KMS-11 (cell line): ENCODE data around the gene POLD1.
"Not testable (repeated sequence)": the region's sequence is repeated elsewhere in the genome, so short reads cannot be mapped to it uniquely, and the experiment has no call there.

Source experiments
- H2AFZ ChIP-seq: fragments of 200-600 bp; sonication (generic); 2 replicates; pipeline ENCODE4 v1.6.1; 2016; ENCODE audit warnings: antibody characterized with exemption, mixed run types, low read depth
- H3K27ac ChIP-seq: fragments of 200-600 bp; sonication (generic); 2 replicates; pipeline ENCODE4 v1.6.1; 2016; ENCODE audit warnings: mild to moderate bottlenecking, mixed run types
- H3K27me3 ChIP-seq: fragments of 200-600 bp; sonication (generic); 2 replicates; pipeline ENCODE4 v1.6.1; 2017; ENCODE audit warnings: mild to moderate bottlenecking, low read depth, mixed run types, moderate library complexity; ENCODE audit not compliant: insufficient read depth
- H3K36me3 ChIP-seq: fragments of 200-600 bp; sonication (generic); 2 replicates; pipeline ENCODE4 v1.6.1; 2017; ENCODE audit warnings: mild to moderate bottlenecking, mixed run types; ENCODE audit not compliant: insufficient read depth
- H3K4me1 ChIP-seq: fragments of 200-600 bp; sonication (generic); 2 replicates; pipeline ENCODE4 v1.6.1; 2016; ENCODE audit warnings: mild to moderate bottlenecking, low read depth, mixed run types; ENCODE audit not compliant: poor library complexity, severe bottlenecking
- H3K4me2 ChIP-seq: fragments of 200-600 bp; sonication (generic); 2 replicates; pipeline ENCODE4 v1.7.0; 2016; ENCODE audit warnings: mild to moderate bottlenecking, mixed run types
- H3K4me3 ChIP-seq: fragments of 200-600 bp; sonication (generic); IDR thresholded peaks from 2 replicates; pipeline ENCODE4 v1.6.1; 2017; ENCODE audit warnings: low read depth, low read length, mixed read lengths; ENCODE audit not compliant: insufficient read depth
- H3K79me2 ChIP-seq: fragments of 200-600 bp; sonication (generic); 2 replicates; pipeline ENCODE4 v1.6.1; 2016; ENCODE audit warnings: low read depth, mixed run types; ENCODE audit not compliant: insufficient read depth
- H3K9ac ChIP-seq: fragments of 200-600 bp; sonication (generic); 2 replicates; pipeline ENCODE4 v1.6.1; 2016; ENCODE audit warnings: mild to moderate bottlenecking, mixed run types
- H4K20me1 ChIP-seq: fragments of 200-600 bp; sonication (generic); 2 replicates; pipeline ENCODE4 v1.6.1; 2016; ENCODE audit warnings: mild to moderate bottlenecking, mixed run types; ENCODE audit not compliant: insufficient read depth
- CTCF ChIP-seq: fragments of 200-600 bp; sonication (generic); conservative IDR thresholded peaks from 2 replicates; pipeline ENCODE4 v1.6.1; 2017; ENCODE audit warnings: low read depth, mild to moderate bottlenecking, antibody characterized with exemption, low read length, moderate library complexity, mixed read lengths

Gene POLD1

GRCh38 chr19:50383852-50384684 is at the start of gene POLD1:
Gene POLD1, plus strand, starts transcription at chr19:50384347. Its CDS starts 14,505 bp downstream, at chr19:50398852.
- peak within 1 kb of the TSS; percentile 90 for H3K4me2 ChIP-seq
- H3K27me3 ChIP-seq = no peaks in the 10 kb centered on the region
- H3K9ac ChIP-seq = peak within 1 kb of the TSS; percentile 82
- peaks cover 11% of the 10 kb centered on the region for H3K4me1 ChIP-seq
- peak within 1 kb of the TSS; percentile 55; the same call in 1 of the 2 replicates for H3K27ac ChIP-seq
- H2AFZ ChIP-seq = peak within 1 kb of the TSS; percentile 48; the same call in 1 of the 2 replicates
- H4K20me1 ChIP-seq = no peaks in the 10 kb centered on the region; the same call in 1 of the 2 replicates
- peak within 1 kb of the TSS; percentile 24 for H3K4me3 ChIP-seq
- 0 out of 2 replicates have a peak, but pooled peaks have one; percentile 34 for TF ChIP-seq CTCF
- peaks cover 13% of the 10 kb centered on the region; the same call in 1 of the 2 replicates for H3K36me3 ChIP-seq
- peaks cover 46% of the 10 kb centered on the region for H3K79me2 ChIP-seq

DNA sequence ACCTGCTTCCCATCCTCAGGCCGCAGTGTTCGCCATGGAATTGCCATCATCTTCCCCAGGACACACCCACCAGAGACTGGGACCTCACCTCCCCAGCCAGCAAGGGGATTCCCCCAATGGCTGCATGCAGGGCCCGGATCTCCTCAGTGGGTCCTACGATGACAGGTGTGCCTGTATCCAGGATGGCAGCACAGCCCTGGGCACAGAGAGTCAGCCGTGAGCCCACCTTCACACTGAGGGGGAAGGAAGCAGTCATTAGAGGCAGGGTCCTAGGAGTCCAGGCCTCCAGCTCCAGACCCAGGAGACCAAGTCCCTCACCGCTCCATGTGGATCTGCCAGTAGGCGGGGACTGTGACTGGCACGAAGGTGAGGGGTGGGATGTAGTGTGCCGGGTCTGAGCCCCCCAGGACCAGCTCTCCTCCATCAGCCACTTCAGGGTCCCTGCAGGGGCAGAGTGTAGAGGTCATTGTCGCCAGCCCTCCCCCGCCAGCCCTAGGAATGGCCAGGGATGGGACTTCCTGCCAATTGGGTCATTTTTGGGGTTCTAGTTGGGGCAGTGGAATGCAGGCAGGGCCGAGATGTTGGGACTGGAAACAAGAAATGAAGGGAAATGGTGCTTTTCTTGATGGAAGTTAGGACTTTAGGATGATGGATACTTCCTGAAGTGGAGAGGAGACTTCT is 49.3 kb upstream of the POLD1 start:
- Histone ChIP-seq H3K36me3 (no peaks in the 10 kb centered on the region), H3K4me1 (no peaks in the 10 kb centered on the region), H3K79me2 (no peaks in the 10 kb centered on the region), H3K27me3 (peaks cover 24% of the 10 kb centered on the region), H3K4me2 (no peak overlapping the region), H3K4me3 (no peak overlapping the region), H4K20me1 (no peaks in the 10 kb centered on the region), H3K9ac (no peak overlapping the region), H2AFZ (no peak overlapping the region), H3K27ac (no peak overlapping the region)
- no peak for TF ChIP-seq CTCF

DNA sequence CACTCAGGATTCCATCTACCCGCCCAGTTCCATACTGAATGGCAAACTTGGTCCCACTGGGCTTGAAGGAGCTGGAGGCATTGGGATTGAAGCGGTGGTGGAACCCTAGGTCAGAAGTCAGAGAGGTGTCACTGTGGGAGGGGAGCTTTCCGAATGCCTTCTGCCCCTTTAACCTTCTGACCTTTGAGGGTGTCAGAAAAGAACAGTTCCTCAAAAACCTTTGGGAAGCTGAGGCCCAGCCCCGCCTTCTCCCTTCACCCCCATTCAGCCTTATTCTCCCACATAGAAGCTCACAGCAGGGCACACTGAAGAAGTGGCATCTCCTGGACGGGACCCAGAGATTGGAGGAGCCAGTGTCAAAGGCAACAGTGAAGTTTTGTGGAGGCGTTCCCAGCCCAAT is 47.1 kb upstream of the POLD1 start:
- H3K9ac ChIP-seq, H4K20me1 ChIP-seq, H3K4me1 ChIP-seq, H2AFZ ChIP-seq, H3K4me3 ChIP-seq, H3K4me2 ChIP-seq, H3K36me3 ChIP-seq, H3K27ac ChIP-seq, H3K79me2 ChIP-seq: not testable (repeated sequence)
- H3K27me3 ChIP-seq = peaks cover 12% of the 10 kb centered on the region; the same call in 1 of the 2 replicates

DNA sequence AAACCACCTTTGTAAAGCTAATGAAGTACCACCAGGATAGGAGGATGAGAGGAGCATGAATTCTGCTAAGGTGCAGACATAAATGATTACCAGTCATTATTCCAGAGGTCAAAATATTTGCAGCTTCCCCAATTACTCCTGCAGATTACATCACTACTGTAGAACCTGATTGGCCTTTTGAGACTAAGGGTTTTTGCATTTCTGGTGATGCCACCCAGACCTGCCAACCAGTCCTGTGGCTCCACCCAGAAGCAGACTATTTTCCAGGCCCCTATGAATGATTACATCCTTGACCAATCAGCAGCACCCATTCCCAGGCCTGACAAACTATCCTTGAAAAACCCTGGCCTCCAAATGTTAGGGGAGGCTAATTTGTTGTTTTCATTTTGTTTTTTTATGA is 43.8 kb upstream of the POLD1 start:
- peaks cover 16% of the 10 kb centered on the region; the same call in 1 of the 2 replicates for H3K27me3 ChIP-seq
- H3K9ac ChIP-seq = no peak overlapping the region
- H2AFZ ChIP-seq = no peak overlapping the region
- no peak overlapping the region for H3K27ac ChIP-seq
- H3K79me2 ChIP-seq = no peaks in the 10 kb centered on the region
- H3K4me3 ChIP-seq = no peak overlapping the region
- TF ChIP-seq CTCF = no peak
- H3K4me1 ChIP-seq = no peaks in the 10 kb centered on the region
- no peaks in the 10 kb centered on the region for H4K20me1 ChIP-seq
- no peaks in the 10 kb centered on the region for H3K36me3 ChIP-seq
- H3K4me2 ChIP-seq = no peak overlapping the region
